ENCODE data around the gene GNL2.

The GNL2 gene

GRCh38 chr1:37633938-37634243 lies 38.2 kb upstream of the GNL2 start:
- no peak for DNase-seq (ENCODE audit: low read depth)
- TF ChIP-seq MYC (IDR thresholded peaks at IDR 0.05; ENCODE audit: low read depth, low read length) (no peak), MAX (IDR thresholded peaks at IDR 0.05; ENCODE audit: low read depth, low read length) (no peak), POLR2A (IDR thresholded peaks at IDR 0.05; ENCODE audit: extremely low read depth, insufficient read length) (no peak), CTCF (IDR thresholded peaks at IDR 0.05; ENCODE audit: low read depth, low read length) (no peak)
- no peak overlapping the region for H3K4me3 ChIP-seq (ENCODE audit: low read depth, low read length)

- no peak for DNase-seq (ENCODE audit: low read depth)
- TF ChIP-seq POLR2A (IDR thresholded peaks at IDR 0.05; ENCODE audit: extremely low read depth, insufficient read length) (no peak), MAX (IDR thresholded peaks at IDR 0.05; ENCODE audit: low read depth, low read length) (no peak), CTCF (IDR thresholded peaks at IDR 0.05; ENCODE audit: low read depth, low read length) (no peak), MYC (IDR thresholded peaks at IDR 0.05; ENCODE audit: low read depth, low read length) (no peak)
- H3K4me3 ChIP-seq (ENCODE audit: low read depth, low read length), result no peak overlapping the region
These were observed 37.6 kb upstream of the GNL2 start for GRCh38 chr1:37633040-37633937.

GRCh38 chr1:37631036-37631435 lies 35.3 kb upstream of the GNL2 start:
- no peak for TF ChIP-seq MAX (IDR thresholded peaks at IDR 0.05; ENCODE audit: low read depth, low read length)
- TF ChIP-seq MYC (IDR thresholded peaks at IDR 0.05; ENCODE audit: low read depth, low read length), result no peak
- TF ChIP-seq POLR2A (IDR thresholded peaks at IDR 0.05; ENCODE audit: extremely low read depth, insufficient read length), result no peak
- DNase-seq (ENCODE audit: low read depth), result no peak
- no peak overlapping the region for H3K4me3 ChIP-seq (ENCODE audit: low read depth, low read length)

- H3K4me3 ChIP-seq (ENCODE audit: low read depth, low read length), result no peak overlapping the region
- DNase-seq (ENCODE audit: low read depth), result no peak
- no peak for TF ChIP-seq POLR2A (IDR thresholded peaks at IDR 0.05; ENCODE audit: extremely low read depth, insufficient read length)
- TF ChIP-seq MYC (IDR thresholded peaks at IDR 0.05; ENCODE audit: low read depth, low read length), result no peak
- no peak for TF ChIP-seq CTCF (IDR thresholded peaks at IDR 0.05; ENCODE audit: low read depth, low read length)
- no peak for TF ChIP-seq MAX (IDR thresholded peaks at IDR 0.05; ENCODE audit: low read depth, low read length)
These were observed 34.8 kb upstream of the GNL2 start for GRCh38 chr1:37630426-37631028.

GRCh38 chr1:37629726-37630425 lies 34.1 kb upstream of the GNL2 start:
- no peak for DNase-seq (ENCODE audit: low read depth)
- TF ChIP-seq MAX (IDR thresholded peaks at IDR 0.05; ENCODE audit: low read depth, low read length), result no peak
- no peak for TF ChIP-seq CTCF (IDR thresholded peaks at IDR 0.05; ENCODE audit: low read depth, low read length)
- no peak for TF ChIP-seq POLR2A (IDR thresholded peaks at IDR 0.05; ENCODE audit: extremely low read depth, insufficient read length)
- no peak for TF ChIP-seq MYC (IDR thresholded peaks at IDR 0.05; ENCODE audit: low read depth, low read length)
- H3K4me3 ChIP-seq (ENCODE audit: low read depth, low read length), result no peak overlapping the region
